Neural progenitor cell (in vitro differentiated cells): ENCODE data around the gene OGFOD2.

Source experiments
- CTCF ChIP-seq: fragments of 200-600 bp; sonication (generic); IDR thresholded peaks from 2 replicates; pipeline ENCODE4 v1.5.1; 2017; ENCODE audit warnings: antibody characterized with exemption, mild to moderate bottlenecking
- EZH2 ChIP-seq: fragments of 200-600 bp; sonication (generic); IDR thresholded peaks from 2 replicates; pipeline ENCODE4 v1.6.1; 2017; ENCODE audit warnings: antibody characterized with exemption, mild to moderate bottlenecking, moderate library complexity
- EZH2phosphoT487 ChIP-seq: fragments of 200-600 bp; sonication (generic); IDR thresholded peaks from 2 replicates; pipeline ENCODE4 v1.6.1; 2017; ENCODE audit warnings: antibody characterized with exemption

GRCh38 chr12:122975790-122976647 lies 975 bp downstream of the OGFOD2 start:
- no peak for TF ChIP-seq CTCF
- no peak for TF ChIP-seq EZH2phosphoT487
- no peak for TF ChIP-seq EZH2
